Right renal pelvis (tissue), 4 donors: ENCODE data around the gene NEURL1B. TPM values are rescaled to one million over a fixed set of nuclear protein-coding genes. Genes with fewer than 3 reads are reported as not detected.

ENCODE experiments used
- DNase-seq, 4 donors: peaks; one replicate each; pipeline ENCODE4 v3.0.0-alpha.2; 2013; ENCODE audit warnings: low read depth in 4 of 4, low spot score in 3 of 4, missing footprints in 1 of 4
- polyA plus RNA-seq, 4 donors: library from polyadenylated mRNA; unstranded; fragments of 120-200 nt; gene quantifications; one replicate each; pipeline ENCODE4 v1.2.1, GENCODE V29; 2013; ENCODE audit not compliant: insufficient read length in 4 of 4

The NEURL1B gene
- polyA plus RNA-seq, 4 donors: 15.3 to 17.5 (median 15.6) TPM

- DNase-seq: no peak
Observed at GRCh38 chr5:172632346-172633092, 8.5 kb upstream of the NEURL1B start.

GRCh38 chr5:172633403-172633970 is 7.6 kb upstream of the NEURL1B start:
- DNase-seq: no peak

GRCh38 chr5:172634106-172634899 is 6.8 kb upstream of the NEURL1B start:
- DNase-seq: no peak

GRCh38 chr5:172635038-172635437 is 6.0 kb upstream of the NEURL1B start:
- DNase-seq: no peak

- no peak for DNase-seq
Observed at GRCh38 chr5:172636279-172637050, 4.6 kb upstream of the NEURL1B start.

- DNase-seq: no peak
Observed at GRCh38 chr5:172637110-172637580, 3.9 kb upstream of the NEURL1B start.

- DNase-seq: no peak
Observed at GRCh38 chr5:172637740-172638139, 3.3 kb upstream of the NEURL1B start.

- no peak for DNase-seq
Observed at GRCh38 chr5:172638209-172638768, 2.8 kb upstream of the NEURL1B start.

GRCh38 chr5:172640139-172640538 is 924 bp upstream of the NEURL1B start:
- DNase-seq: no peak

GRCh38 chr5:172641359-172642050 is 442 bp downstream of the NEURL1B start:
- DNase-seq: no peak

- DNase-seq: no peak
Observed at GRCh38 chr5:172642051-172642409, 967 bp downstream of the NEURL1B start.

- no peak for DNase-seq
Observed at GRCh38 chr5:172642486-172642885, 1.4 kb downstream of the NEURL1B start.

GRCh38 chr5:172642926-172643871 is 2.1 kb downstream of the NEURL1B start:
- DNase-seq: no peak

- DNase-seq: no peak
Observed at GRCh38 chr5:172644266-172644665, 3.2 kb downstream of the NEURL1B start.

GRCh38 chr5:172644711-172645110 is 3.6 kb downstream of the NEURL1B start:
- no peak for DNase-seq

GRCh38 chr5:172645271-172646055 is 4.4 kb downstream of the NEURL1B start:
- no peak for DNase-seq

- no peak for DNase-seq
Observed at GRCh38 chr5:172646716-172647285, 5.7 kb downstream of the NEURL1B start.
